ELF-1 (cell line): ENCODE measurements around the gene ALX3.
A peak's percentile ranks its signal among the peaks of the same experiment; 100 is the strongest.

ENCODE experiments used
- DNase-seq: peaks from one replicate; pipeline ENCODE4 v3.0.0-alpha.2; 2016; ENCODE audit warnings: low read depth, low spot score

The ALX3 gene

DNA sequence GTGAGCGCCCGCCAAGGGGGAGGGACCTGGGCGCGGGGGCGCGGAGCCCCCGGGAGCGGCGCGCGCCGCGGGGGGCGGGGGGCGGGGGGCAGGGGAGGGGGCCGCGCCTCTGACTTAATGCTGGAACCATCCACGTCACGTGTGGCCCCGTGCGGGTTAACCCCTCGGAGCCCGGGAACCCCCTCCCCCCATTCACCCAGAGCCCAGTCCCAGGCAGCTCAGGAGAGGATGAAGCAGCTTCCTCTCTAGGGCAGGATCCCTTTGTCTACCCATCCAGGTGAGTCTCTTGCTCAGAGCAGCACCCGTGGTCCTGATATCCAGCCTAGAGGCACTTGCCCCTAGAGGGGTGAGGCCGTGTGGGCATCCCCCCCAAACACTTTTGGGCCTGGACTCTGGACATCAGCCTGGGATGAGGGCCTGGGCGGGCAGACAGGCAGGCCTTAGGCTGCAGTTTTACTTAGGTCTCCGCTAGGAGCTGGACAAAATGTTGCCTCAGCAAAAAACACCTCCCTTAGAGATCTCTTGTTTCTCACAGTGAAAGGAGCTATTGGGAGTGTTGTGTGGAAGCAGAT lies at the start of gene ALX3:
ALX3 (minus strand) TSS at position 2 of the 572 bp plus-strand sequence. CDS start 60 bp downstream, outside the sequence.
- no peak for DNase-seq

DNA sequence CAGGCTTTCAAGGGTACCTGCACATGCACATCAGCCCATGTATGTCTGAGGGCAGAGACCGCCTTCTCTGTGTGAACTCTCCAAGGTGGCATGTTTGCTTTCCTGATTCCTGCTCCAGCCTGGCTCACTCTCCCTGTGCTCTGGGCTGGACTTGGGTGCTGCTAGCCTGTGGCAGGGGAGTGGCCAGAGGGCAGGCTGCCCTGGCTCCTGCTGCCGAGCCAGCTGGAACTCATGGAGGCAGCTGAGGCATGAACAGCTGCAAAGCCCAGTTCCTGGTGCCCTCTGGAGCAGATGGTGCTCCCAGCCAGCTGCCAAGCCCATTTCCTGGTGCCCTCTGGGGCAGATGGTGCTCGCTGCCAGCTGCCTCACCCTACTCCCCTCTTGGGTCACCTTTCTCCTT lies 49.4 kb upstream of the ALX3 start:
- no peak for DNase-seq

DNA sequence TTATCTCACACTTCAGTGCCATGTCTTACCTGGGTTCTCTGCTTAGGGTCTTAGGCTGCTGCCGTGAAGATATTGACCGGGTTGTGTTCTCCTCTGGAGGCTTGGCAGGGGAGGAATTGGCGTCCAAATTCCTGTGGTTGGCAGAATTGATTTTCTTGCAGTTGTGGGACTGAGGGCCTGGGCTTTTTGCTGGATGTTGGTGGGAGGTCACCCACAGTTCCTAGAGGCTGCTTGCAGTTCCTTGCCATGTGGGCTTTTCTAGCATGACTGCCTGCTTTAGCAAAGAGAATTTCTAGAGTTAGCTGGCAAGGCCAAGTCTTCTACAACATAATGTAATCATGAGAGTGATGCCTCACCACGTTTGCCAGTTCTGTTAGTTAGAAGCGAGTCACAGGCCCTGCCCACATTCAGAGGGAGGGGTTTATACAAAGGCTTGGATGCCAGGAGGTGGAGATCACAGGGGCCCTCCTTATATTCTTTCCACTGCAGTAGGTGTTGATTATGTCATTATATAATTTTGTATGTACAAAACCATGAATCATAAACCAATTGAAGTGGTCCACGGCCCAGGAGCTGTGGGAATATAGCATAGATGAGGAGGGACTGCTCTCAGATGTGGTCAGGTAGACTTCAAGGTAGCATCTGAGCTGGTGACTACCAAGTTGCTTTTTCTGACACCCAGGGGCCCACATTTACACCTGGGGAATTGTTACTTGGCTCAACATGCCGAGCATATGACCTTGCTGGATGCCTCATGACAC lies 48.3 kb upstream of the ALX3 start:
- DNase-seq, result no peak

DNA sequence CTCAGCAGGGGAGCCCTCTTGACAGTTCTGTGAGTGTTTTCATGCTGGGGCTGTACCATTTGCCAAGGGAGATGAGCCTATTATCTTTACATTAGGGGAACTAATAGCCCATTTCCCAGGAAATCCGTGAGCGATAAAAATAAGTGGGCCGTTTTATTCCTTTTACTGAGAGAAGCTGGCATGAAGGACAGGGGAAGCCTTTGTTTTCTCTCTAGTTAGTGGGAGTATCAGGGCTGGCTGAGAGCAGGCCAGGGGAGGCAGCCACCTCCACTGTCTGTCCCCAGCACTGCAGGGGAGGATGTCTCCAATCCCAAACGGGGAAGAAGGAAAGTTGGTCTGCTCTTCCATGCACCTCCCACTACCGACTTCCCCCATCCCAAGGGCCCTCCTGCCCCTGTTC lies 44.3 kb upstream of the ALX3 start:
- DNase-seq, result no peak

DNA sequence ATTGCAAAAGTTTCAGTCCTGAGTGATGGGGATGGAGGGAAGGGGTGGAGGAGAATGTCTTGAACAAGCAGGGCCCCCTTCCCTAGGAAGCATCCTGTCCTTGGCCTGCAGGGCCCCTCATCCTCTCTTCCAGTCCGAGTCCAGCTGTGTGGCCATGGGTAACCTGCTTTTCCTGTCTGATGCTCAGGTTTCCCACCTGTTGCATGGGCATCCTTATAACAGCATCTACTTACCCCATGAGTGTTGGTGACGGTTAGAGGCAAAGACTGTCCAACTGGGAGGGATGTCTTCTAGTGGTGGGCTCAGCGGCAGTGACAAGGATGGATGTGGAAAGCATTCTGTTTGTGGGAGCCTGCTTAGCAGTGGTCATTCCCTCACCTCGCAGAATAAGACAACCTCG lies 43.7 kb upstream of the ALX3 start:
- no peak for DNase-seq

DNA sequence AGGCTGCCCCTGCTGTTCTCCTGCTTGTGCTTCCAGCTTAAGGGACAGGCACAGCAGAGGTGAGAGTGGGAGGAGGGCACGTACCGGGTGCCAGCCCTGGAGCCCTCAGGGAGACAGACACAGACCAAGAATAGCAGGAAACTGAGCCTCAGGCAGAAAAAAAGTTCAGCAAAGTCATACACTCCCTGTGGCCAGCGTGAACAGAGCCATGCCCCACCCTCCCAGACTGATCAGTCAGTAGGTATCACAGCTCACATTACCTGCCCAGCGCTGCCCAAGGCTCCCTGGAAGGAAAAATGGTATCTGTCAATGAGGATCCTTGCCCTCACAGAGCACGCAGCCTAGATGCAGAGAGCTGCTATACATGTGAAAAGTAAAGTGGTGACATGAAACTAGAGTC lies 43.1 kb upstream of the ALX3 start:
- no peak for DNase-seq

DNA sequence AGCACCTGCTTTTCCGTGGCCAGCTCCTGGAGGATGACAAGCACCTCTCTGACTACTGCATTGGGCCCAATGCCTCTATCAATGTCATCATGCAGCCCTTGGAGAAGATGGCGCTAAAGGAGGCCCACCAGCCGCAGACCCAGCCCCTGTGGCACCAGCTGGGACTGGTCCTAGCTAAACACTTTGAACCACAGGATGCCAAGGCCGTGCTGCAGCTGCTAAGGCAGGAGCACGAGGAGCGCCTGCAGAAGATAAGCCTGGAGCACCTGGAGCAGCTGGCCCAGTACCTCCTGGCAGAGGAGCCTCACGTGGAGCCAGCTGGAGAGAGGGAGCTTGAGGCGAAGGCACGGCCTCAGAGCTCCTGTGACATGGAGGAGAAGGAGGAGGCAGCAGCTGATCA lies 42.2 kb upstream of the ALX3 start:
- DNase-seq, result no peak

DNA sequence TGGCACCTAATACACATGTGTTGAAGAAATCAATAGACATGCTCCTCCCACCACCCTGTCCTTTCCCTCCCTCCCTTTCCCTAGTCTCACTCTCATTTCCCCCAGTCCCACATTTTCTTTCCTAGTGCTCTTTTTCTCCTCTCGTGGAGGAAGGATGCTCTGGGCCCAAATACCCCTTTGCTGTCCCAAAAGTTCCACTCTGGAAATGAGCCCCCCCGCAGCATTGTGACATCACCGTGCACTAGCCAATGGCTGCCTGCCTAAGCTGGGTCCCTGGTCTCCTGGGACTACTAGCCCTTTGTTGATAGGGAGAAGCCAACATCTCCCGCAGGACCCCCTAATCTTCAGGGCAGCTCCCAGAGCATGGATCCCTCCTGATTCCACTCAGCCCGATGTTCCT lies 41.7 kb upstream of the ALX3 start, which contains the start of gene UBL4B:
UBL4B (plus strand) TSS at position 301 of the 400 bp plus-strand sequence; CDS start at position 393, 92 bp downstream.
- no peak for DNase-seq

DNA sequence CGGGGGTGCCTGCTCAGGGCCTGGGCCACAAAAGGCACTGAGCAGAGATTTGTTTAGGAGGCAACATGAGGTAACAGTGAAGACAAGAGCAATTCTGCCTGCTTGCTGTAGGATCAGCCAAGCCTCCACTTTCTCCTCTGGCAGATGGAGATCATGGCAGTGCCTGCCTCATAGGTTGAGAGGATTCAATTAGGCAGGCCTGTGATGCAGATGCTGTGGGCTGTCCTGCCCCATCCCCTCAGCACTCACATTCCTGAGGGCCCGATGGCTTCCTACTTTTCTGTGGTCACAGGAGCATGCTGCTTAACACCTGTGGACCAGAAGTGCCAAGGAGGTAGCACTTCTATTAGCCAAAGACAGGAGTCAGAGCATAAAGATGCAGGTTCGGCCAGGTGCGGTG lies 40.6 kb upstream of the ALX3 start:
- DNase-seq, result no peak

DNA sequence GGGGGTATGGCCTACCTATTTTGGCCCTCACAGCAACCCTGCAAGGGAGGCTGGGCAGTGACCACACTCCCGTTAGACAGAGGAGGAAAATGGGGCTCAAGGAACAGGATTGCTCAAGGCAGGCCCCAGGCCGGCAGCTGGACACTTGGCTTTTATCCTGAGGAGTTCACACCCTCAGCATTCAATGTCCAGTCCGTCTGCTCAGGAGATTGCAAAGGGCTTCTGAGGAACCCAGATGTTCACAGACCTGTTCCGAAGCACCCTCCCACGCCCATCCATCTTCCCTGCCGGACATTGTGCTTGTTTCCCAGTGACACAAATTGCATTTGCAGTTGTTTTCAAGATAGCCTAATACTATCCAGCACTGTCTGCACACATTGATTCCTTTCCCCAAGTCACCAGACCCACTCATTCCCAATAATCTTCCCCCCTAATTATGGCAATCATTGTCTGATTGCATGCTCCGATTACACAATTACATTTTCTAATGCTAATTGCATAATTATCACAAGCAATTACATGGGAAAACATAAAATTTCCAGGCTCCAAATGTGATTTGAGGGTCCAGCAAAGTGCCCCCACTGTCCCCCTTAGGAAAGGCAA lies 37.5 kb upstream of the ALX3 start:
- no peak for DNase-seq

DNA sequence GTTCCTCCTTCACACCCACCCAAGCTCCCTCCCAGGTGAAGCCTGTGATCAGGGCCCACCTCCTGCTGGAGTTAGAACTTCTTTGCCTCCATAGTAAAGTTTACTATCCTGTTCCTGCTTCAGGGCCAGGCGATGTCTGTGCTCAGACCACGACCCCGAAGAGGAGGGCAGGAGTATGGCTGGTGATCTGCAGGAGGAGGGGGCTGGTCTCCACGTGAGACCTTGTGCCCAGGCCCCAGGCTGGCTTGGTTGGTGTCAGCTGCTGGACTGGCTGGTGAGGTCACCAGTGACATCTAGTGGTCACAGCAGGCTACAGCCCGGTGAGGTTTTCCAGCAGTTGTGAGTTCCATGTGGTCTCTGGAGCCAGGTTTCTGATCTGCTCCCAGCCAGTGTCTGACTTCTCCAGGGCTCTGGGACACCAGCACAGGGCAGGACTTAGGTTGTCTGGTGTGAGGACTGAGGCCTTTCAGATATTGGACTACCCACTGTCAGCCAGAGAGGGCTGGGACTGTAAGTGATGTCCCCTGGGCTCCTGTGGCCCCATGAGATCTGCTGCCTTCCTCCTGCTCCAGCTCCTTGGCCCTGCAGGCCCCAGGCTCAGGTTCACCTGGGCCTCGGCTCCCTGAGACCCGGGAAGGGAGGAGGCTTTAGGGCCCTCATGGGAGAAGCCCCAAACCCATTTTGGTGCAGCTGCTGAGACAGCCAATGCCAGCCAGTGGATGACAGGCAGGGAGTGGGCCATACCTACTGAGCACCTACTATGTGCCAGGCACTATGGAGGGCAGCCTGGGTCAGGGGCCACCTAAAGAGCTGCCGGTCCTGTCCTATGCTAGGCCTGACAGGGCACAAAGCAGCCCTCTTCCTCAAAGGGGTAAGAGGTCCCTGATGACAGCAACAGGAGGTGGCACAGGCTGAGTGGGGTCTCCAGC lies 35.8 kb upstream of the ALX3 start:
- DNase-seq, result peak; percentile 92

DNA sequence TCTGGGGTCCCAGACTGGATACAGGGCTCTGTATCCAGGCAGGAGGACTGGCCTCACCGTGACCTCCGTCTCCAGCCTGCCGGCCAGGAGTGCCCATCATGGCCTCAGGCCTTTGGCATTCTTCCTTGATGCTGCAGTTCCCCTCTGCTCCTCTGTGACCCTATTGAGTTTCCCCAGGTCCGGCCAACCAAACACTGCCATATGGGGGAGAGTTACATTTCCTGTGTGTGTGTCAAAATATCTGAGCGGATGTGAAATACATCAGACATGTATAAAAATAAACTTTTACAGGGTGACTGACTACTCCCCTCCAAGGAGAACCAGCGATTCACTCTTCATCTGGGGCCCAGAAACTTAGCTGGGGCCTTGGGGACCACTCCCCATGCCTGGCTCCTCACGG lies 31.6 kb upstream of the ALX3 start:
- no peak for DNase-seq

DNA sequence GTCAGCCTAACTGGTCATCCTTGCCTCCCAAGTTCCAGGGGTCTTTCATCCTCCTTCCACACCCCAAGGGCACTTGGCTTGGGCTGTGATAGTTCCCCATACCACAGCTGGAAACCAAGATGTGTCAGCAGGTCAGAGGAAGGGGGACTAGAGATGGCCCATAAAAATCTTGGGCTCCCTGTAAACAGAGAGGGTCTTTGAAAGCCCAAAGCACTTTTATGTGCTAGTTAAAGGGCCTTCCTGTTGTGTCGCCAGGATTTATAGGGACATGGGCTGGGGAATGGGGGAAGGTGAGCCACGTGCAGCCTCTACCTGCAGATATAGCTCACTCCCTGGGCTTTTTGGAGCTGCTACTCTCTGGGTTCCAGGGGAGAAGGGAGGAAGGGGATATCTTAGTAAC lies 29.9 kb upstream of the ALX3 start:
- no peak for DNase-seq

DNA sequence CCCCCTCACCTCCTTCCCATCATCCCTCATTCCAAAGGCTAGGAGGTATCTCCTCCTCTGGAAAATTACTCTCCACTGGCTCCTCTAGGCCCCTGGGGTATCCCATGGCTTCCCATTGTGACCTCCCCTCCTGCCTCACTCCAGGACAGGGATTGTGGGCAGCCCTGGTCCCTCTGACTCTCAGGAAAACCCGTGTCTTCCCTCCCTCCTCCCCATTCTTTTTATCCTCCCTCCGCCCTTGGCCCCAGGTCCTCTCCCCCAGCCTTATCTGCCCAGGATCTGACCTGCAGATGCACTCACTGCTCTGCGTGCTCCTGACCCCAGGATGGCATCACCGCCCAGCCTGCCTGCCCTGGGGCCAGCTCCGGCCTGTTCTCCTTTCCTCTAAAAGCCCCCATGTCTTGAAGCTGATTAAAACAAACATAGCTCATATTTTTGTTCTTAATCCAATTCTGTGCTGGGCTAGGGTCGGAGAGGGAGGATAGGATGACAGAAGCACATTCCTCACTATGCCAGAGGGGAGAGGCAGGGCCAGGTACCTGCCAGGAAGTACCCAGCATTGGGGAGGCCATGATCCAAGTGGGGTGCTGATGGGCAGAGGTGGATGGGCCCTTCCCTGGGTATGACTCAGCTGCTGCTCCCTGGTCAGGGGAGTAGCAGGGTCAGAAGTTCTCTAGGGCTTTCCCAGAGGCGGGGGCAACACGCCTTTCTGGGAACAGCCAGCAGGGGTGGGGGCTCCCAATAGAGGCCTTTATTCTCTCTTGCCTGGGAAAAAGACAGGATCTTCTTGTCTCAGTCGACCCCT lies 28.0 kb upstream of the ALX3 start:
- DNase-seq, result peak; percentile 55

DNA sequence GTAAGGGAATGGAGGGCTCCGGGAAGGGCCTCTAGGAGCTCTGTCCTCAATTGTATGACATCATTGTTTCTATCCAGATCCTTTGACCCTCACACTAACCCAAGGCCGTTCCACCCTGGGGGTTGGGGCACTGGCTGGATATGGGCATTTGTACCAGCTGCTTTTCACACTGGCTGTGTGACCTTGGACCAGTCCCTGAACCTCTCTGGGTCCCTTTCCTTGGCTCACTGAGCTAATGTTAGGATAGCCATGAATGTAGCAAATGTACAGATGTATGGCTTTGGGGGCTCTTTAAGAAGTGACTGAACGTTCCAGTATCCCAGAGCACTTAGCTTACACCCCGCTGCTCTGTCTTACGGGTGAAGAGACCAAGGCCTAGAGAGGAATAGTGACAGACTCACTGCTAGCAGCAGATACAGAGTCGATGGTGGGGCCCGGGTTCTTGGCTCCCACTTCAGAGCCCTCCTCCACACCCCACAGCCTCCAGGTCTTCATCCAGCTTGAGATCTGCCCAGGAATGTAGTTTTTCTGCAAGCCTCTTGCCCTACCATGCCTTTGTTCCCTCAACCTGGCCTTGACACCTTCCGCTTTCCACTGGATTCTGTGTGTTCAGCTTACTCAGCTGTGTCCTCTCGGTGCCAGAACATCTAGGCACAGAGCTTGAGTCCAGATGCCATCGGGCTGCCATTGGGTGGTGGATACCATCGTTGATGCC lies 27.2 kb upstream of the ALX3 start:
- DNase-seq, result no peak

DNA sequence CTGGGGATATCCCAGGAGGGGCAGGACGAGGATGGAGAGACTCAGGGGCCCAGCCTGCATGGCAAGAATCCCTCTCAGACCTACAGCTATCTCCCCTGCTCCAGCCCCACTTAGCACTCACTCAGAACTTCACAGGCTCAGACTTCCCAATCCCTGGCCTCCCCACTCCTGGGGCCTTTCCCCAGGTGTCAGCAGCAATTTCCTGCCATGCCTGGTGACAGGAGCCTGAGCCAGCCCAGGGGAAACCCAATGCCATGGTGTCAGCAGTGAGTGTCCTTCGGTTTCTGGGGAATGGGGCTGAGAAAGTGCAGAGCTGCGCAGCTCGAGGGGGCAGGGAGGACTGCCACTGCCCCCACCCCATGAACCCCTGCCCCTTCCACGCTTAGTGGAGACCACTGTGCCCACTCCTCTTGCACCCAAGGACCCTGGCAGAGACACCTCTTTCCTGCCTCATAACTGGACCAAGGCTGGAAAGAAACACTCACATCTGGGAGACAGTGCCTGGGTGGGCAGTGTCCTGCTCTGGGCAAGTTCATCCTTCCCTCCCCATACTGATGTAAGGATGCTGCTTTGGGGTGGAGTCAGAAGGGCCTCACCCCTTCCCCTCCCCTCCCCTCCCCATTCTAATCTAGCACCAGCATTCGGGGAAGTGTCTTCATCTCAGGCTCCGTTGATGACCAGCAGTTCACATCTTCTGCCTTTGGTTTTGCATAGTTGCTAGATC lies 24.6 kb upstream of the ALX3 start:
- no peak for DNase-seq

DNA sequence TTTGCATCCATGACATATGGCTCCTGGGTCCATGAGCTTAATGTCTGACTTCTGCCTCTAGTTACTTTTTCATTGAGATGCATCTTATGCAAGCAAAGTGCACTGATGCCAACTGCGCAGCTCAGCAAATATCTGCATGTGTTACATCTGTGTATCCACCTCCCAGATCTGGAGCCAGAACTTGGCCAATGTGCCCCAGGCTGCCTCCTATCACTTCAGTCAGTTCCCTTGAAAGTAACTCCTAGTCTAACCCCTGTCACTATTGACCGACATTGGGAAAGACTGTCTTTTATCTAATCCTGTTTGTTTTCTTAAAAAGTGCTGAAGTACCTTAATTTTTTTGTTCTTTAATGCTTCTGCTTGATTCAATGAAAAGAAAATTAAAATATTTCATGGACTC lies 22.5 kb upstream of the ALX3 start:
- no peak for DNase-seq

DNA sequence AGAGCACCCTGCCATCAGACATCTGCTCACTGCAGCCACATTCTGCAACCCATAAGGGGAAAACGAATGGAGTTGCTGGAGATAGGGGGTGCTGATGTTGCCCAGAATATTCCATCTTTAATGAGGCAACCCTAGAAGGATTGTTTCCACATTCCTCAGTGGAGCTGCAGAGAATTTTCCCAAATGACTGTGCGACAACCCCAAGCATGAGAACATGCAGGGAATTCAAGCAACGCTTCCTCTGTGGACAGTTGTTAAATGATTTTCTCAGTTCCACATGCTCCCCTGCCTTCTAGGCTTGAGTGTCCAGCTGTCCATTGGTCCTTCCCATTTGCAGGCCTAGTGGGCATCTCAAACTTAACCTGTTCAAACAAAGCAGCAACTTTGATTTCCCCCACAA lies 21.3 kb upstream of the ALX3 start:
- no peak for DNase-seq

DNA sequence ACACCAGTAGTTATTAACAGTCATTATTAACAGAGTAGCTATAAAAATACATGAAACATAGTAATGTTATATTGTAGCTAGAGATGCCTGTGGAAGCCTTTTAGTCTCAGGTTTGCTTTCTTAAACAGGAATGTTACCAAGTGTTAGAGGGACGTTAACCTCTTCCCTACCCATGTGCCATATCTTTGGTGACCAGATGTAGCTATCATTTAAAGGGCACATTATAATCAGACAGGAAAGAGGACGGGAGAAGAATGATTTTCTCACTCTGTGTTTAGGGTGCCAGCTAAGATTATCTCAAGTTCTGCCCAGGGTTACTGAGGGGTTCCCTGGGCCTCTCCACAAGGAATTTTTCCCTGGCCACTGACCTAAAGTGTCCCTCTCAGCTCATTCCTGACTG lies 20.9 kb upstream of the ALX3 start:
- no peak for DNase-seq
